Testis (tissue), 2 donors: ENCODE data around the gene ABCA4.

ENCODE experiments used
- CTCF ChIP-seq, 3 experiments: fragments of 450-650 bp in 2 of 3; fragments of 200-600 bp in 1 of 3; sonication (generic) in 1 of 3; IDR thresholded peaks; one replicate each; pipeline ENCODE4 v1.5.1; 2016 to 2019; ENCODE audit warnings: antibody characterized with exemption in 3 of 3, mild to moderate bottlenecking in 2 of 3, moderate library complexity in 1 of 3
- POLR2A ChIP-seq: fragments of 450-650 bp; IDR thresholded peaks from one replicate; pipeline ENCODE4 v1.6.1; 2017; ENCODE audit warnings: antibody characterized with exemption, mild to moderate bottlenecking, moderate library complexity

GRCh38 chr1:94121411-94121821 lies 468 bp upstream of the ABCA4 start:
- TF ChIP-seq POLR2A (no peak), CTCF (IDR thresholded peaks at IDR 0.05) (no peak)
